GM12878 (cell line): Measurements from ENCODE around the gene ARRB2. TPM values are rescaled to one million over a fixed set of nuclear protein-coding genes. Genes with fewer than 3 reads are reported as not detected.

Experiments used
- ATAC-seq: fragments of 200-7000 bp; cut with Tn5 transposase; 3 replicates; pipeline ENCODE4 v1.9.1; 2020; ENCODE audit warnings: mild to moderate bottlenecking, moderate library complexity
- BruUV-seq: library from RNA; stranded (reverse); fragments of 400-500 nt; replicated peaks from 2 replicates; lab custom pipeline; 2021; lab: Mats Ljungman, UMichigan
- CTCF ChIA-PET: fragments of 300-600 bp; sonication (Branson Sonifier 250); formaldehyde crosslinking; extraction: SDS; loops from one replicate; lab custom pipeline; 2021; ENCODE audit warnings: inconsistent platforms; lab: Yijun Ruan, JAX
- POLR2A ChIA-PET: fragments of 350-600 bp; formaldehyde crosslinking; extraction: SDS; loops from one replicate; lab custom pipeline; 2021; ENCODE audit warnings: inconsistent platforms; lab: Charles Lee
- RAD21 ChIA-PET: fragments of 300-600 bp; sonication (Branson Sonifier 250); formaldehyde crosslinking; loops from one replicate; lab custom pipeline; 2023; ENCODE audit warnings: antibody characterized with exemption; ENCODE audit not compliant: unreplicated experiment; lab: Charles Lee
- SMC1A ChIA-PET: fragments of 300-600 bp; sonication (Branson Sonifier 250); formaldehyde crosslinking; loops from one replicate; lab custom pipeline; 2023; ENCODE audit not compliant: unreplicated experiment, uncharacterized antibody; lab: Charles Lee
- DNase-seq: peaks from one replicate; pipeline ENCODE4 v3.0.0-alpha.2; 2011; ENCODE audit warnings: low read depth, low spot score
- FAIRE-seq: peaks from 3 replicates; lab custom pipeline; 2011; peaks lifted over from hg19 to GRCh38; lab: Jason Lieb, UNC
- H2AFZ ChIP-seq: 2 replicates; pipeline ENCODE4 v1.6.0; 2011; ENCODE audit warnings: low read depth, low read length, control low read depth; ENCODE audit not compliant: control insufficient read depth
- H3K27ac ChIP-seq: 2 replicates; pipeline ENCODE4 v1.5.1; 2011; ENCODE audit warnings: control low read depth; ENCODE audit not compliant: control insufficient read depth, insufficient read depth
- H3K27me3 ChIP-seq, 2 experiments: replicated peaks in 1 of 2; 2 replicates each; pipeline versions ENCODE4 v1.6.0 to v1.6.1; 2011; ENCODE audit warnings: low read length in 1 of 2; ENCODE audit not compliant: control insufficient read depth in 2 of 2, insufficient read depth in 2 of 2
- H3K36me3 ChIP-seq, 2 experiments: 2 replicates each; pipeline ENCODE4 v1.5.1; 2011; ENCODE audit warnings: low read length in 1 of 2; ENCODE audit not compliant: control insufficient read depth in 2 of 2, insufficient read depth in 2 of 2
- H3K4me1 ChIP-seq: 2 replicates; pipeline ENCODE4 v1.6.1; 2011; ENCODE audit warnings: mild to moderate bottlenecking, low read length, moderate library complexity, mixed read lengths; ENCODE audit not compliant: control insufficient read depth, insufficient read depth
- H3K4me2 ChIP-seq: 2 replicates; pipeline ENCODE4 v1.6.0; 2011; ENCODE audit warnings: control low read depth; ENCODE audit not compliant: control insufficient read depth, insufficient read depth
- H3K4me3 ChIP-seq: fragments of 200-600 bp; sonication (generic); 2 replicates; pipeline ENCODE4 v1.5.1; 2016
- H3K79me2 ChIP-seq: 2 replicates; pipeline ENCODE4 v1.6.0; 2011; ENCODE audit warnings: low read length; ENCODE audit not compliant: control insufficient read depth, insufficient read depth
- H3K9ac ChIP-seq: 2 replicates; pipeline ENCODE4 v1.8.0; 2011; ENCODE audit warnings: low read length, control low read depth, mixed read lengths; ENCODE audit not compliant: control insufficient read depth, insufficient read depth
- H3K9me3 ChIP-seq: replicated peaks from 3 replicates; pipeline ENCODE4 v1.5.1; 2011; ENCODE audit warnings: mild to moderate bottlenecking, low read length; ENCODE audit not compliant: control insufficient read depth, insufficient read depth
- H4K20me1 ChIP-seq: 2 replicates; pipeline ENCODE4 v1.6.0; 2011; ENCODE audit not compliant: control insufficient read depth, insufficient read depth
- CBFB ChIP-seq: IDR thresholded peaks from 2 replicates; pipeline ENCODE4 v1.6.1; 2016; ENCODE audit warnings: antibody characterized with exemption, low read depth
- ETV6 ChIP-seq, 2 experiments: fragments of 450-650 bp in 1 of 2; IDR thresholded peaks in 1 of 2; conservative IDR thresholded peaks in 1 of 2; 2 replicates each; pipeline ENCODE4 v1.6.1; 2014; ENCODE audit warnings: antibody characterized with exemption in 1 of 2, borderline replicate concordance in 1 of 2, low read depth in 1 of 2, mild to moderate bottlenecking in 1 of 2, moderate library complexity in 1 of 2
- MEF2B ChIP-seq: fragments of 450-650 bp; IDR thresholded peaks from 2 replicates; pipeline ENCODE4 v1.6.1; 2018; ENCODE audit warnings: mild to moderate bottlenecking, moderate library complexity; ENCODE audit not compliant: partially characterized antibody, poor library complexity, severe bottlenecking
- NFXL1 ChIP-seq: fragments of 450-650 bp; IDR thresholded peaks from 2 replicates; pipeline ENCODE4 v1.6.1; 2017; ENCODE audit warnings: antibody characterized with exemption, mild to moderate bottlenecking, borderline replicate concordance
- ZNF24 ChIP-seq: fragments of 450-650 bp; IDR thresholded peaks from 2 replicates; pipeline ENCODE4 v1.6.1; 2017; ENCODE audit warnings: antibody characterized with exemption, mild to moderate bottlenecking
- ZNF384 ChIP-seq: IDR thresholded peaks from 2 replicates; pipeline ENCODE4 v1.6.1; 2012; ENCODE audit warnings: low read depth, mild to moderate bottlenecking, low read length, improper control_type of control experiment, borderline replicate concordance
- WGBS: methylation state at CpG from one replicate; pipeline ENCODE4 v1.1.6; 2016; ENCODE audit warnings: low lambda C conversion rate; ENCODE audit not compliant: insufficient replicate concordance, insufficient coverage; ENCODE audit errors: missing lambda C conversion rate; 5-methylcytosine and 5-hydroxymethylcytosine counted together
- in situ Hi-C: fragments of 300-500 bp; cut with MboI; formaldehyde crosslinking; loops from 9 replicates; pipeline ENCODE4 v1.14.3; 2018; ENCODE audit warnings: mixed read lengths
- intact Hi-C: fragments of 100-400 bp; cut with micrococcal nuclease; formaldehyde crosslinking; loops from one replicate; pipeline ENCODE4 v1.14.2; 2022; ENCODE audit not compliant: unreplicated experiment
- polyA plus RNA-seq, 11 experiments: library from polyadenylated mRNA; depleted of rRNA in 4 of 11; unstranded in 6 of 11; stranded (reverse) in 5 of 11; fragments of >200 nt; fragmentation: Nextera tagmentation in 4 of 11; fragmentation: Illumina TruSeq in 1 of 11; extraction: Ambion mirVana in 4 of 11; extraction: Trizol in 1 of 11; gene quantifications; 1 replicate in 1 of 11; 2 replicates in 10 of 11; pipeline versions ENCODE4 v1.2.1 to v1.2.3, GENCODE V29; 2011 to 2016; ENCODE audit warnings: inconsistent platforms in 2 of 11, missing spikeins in 2 of 11, low read depth in 1 of 11
- total RNA-seq, 4 experiments: library from RNA; depleted of rRNA in 3 of 4; stranded (reverse); fragments of >200 nt in 3 of 4; fragmentation: Illumina TruSeq in 1 of 4; extraction: Trizol in 1 of 4; gene quantifications; 2 replicates each; pipeline versions ENCODE4 v1.2.1 to v1.2.3, GENCODE V29; 2013 to 2021

Gene ARRB2
- total and polyA plus RNA-seq, 10 of the 15 experiments (the other 5 are each of a cell fraction or from before 2014, with no cell fraction given), result 6.5 to 75.2 (median 43.1) TPM

DNA sequence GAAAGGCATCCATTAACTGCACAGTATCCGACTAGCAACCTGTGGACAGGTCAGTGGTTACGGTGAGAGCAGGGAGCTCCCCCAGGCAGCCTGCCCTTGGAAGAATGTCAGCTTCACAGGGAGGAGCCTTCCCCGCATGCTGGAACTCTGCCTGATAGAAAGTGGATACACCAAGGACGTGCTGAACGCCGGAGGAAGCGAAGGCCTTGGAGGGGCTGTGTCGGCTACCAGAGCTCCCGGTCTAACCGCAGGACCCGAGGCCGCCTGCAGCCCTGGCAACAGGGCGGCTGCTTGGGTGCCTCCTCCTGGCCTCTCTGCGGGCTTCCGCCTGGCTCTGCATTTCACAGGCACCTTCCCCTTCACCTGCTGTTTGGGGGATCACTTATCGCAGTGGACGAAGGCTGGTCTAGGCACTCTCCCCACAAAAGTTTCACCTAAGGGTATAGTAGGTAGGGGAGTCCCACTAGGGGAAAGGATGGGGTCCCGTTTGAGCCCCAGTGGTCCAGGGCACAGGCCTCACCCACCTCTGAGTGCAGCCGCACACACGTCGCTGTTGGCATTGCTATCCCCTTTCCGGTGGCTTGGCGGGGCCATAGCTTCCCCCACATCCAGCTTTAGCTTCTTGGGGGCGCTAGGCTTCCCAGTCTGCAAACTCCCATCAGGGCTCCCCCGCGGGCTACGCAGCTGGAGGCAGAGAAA, 36.3 kb upstream of the ARRB2 start:
- no peak overlapping the region for H3K4me2 ChIP-seq
- H3K79me2 ChIP-seq, result no peaks in the 10 kb centered on the region
- no peak for DNase-seq
- ChIA-PET POLR2A (no interaction called here), RAD21 (no interaction called here), CTCF (no interaction called here), SMC1A (no interaction called here)
- intact Hi-C loops (no loop called here), in situ Hi-C loops (no loop called here)
- no peak overlapping the region for H3K9ac ChIP-seq
- H4K20me1 ChIP-seq, result no peaks in the 10 kb centered on the region
- 97% methylated on average over 27 of the region's 27 CpGs for WGBS
- H2AFZ ChIP-seq, result no peak overlapping the region
- H3K9me3 ChIP-seq, result no peaks in the 10 kb centered on the region
- no peak overlapping the region for H3K27ac ChIP-seq
- no peaks in the 10 kb centered on the region for H3K27me3 ChIP-seq
- no peak for ATAC-seq
- no TSS peak for BruUV-seq
- no peak overlapping the region for H3K4me3 ChIP-seq
- no peak for TF ChIP-seq NFXL1
- no peak for TF ChIP-seq ZNF384
- no peak for TF ChIP-seq CBFB
- peaks cover 29 to 47% of the 10 kb centered on the region in 2 experiments; a peak in 3 of 4 replicates for H3K36me3 ChIP-seq
- no peaks in the 10 kb centered on the region for H3K4me1 ChIP-seq
- FAIRE-seq, result no peak

DNA sequence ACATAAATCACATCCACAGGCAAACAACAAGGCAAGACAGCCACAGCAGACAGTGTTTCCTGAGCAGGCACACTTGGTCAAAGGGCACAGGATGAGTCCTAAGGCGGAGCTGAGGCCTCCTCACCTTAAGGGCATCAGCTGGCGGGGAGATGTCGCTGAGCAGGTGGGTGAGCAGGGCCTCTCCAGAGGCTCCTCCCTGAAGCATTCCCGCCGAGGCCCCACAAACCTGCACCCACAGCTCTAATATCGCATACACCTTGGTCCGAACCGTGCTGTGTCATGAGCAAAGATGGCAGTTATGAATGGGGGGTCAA, 35.8 kb upstream of the ARRB2 start:
- FAIRE-seq, result no peak
- no TSS peak for BruUV-seq
- RAD21 ChIA-PET, result no interaction called here
- TF ChIP-seq ZNF24, result no peak
- no peak for TF ChIP-seq ETV6 (conservative IDR thresholded peaks at IDR 0.05 in 1 of 2, IDR thresholded peaks at IDR 0.05 in 1 of 2; ENCODE audit: borderline replicate concordance in 1 of 2, low read depth in 1 of 2)
- TF ChIP-seq MEF2B, result no peak
- Histone ChIP-seq H2AFZ (no peak overlapping the region), H3K9me3 (no peaks in the 10 kb centered on the region), H3K79me2 (no peaks in the 10 kb centered on the region), H3K9ac (no peak overlapping the region), H3K4me3 (no peak overlapping the region), H3K27me3 (no peaks in the 10 kb centered on the region), H3K4me2 (no peak overlapping the region), H3K27ac (no peak overlapping the region), H4K20me1 (no peaks in the 10 kb centered on the region), H3K36me3 (peaks cover 29 to 47% of the 10 kb centered on the region in 2 experiments; a peak in 3 of 4 replicates), H3K4me1 (no peaks in the 10 kb centered on the region)
- intact Hi-C loops (no loop called here), in situ Hi-C loops (no loop called here)
- SMC1A ChIA-PET, result interaction anchor here (1.1 kb wide), 1 partner anchor 28 kb away, joined by 3 read pairs; no protein-coding TSS in a partner anchor
- POLR2A ChIA-PET, result no interaction called here
- CTCF ChIA-PET, result no interaction called here
- WGBS, result over 99% methylated on average over 8 of the region's 8 CpGs
- DNase-seq, result no peak
- ATAC-seq, result no peak
